Neutrophil (primary cell): Measurements from ENCODE around the gene HIKESHI.

Experiments
- H3K27ac ChIP-seq: fragments of 200-600 bp; sonication (generic); 2 replicates; pipeline ENCODE4 v1.5.1; 2016; ENCODE audit warnings: mild to moderate bottlenecking, moderate library complexity
- H3K27me3 ChIP-seq: fragments of 200-600 bp; sonication (generic); 2 replicates; pipeline ENCODE4 v1.6.0; 2016; ENCODE audit warnings: mild to moderate bottlenecking
- H3K36me3 ChIP-seq: fragments of 200-600 bp; sonication (generic); 2 replicates; pipeline ENCODE4 v1.5.1; 2017
- H3K4me1 ChIP-seq, 2 experiments: fragments of 200-600 bp in 1 of 2; sonication (generic) in 1 of 2; 1 replicate in 1 of 2; 2 replicates in 1 of 2; pipeline versions ENCODE4 v1.5.1 to v1.6.1; 2013 to 2016; ENCODE audit warnings: low read depth in 1 of 2, low read length in 1 of 2, mild to moderate bottlenecking in 1 of 2, moderate library complexity in 1 of 2; ENCODE audit not compliant: control insufficient read depth in 1 of 2, insufficient read depth in 1 of 2
- H3K4me3 ChIP-seq, 2 experiments: fragments of 200-600 bp in 1 of 2; sonication (generic) in 1 of 2; 1 replicate in 1 of 2; 2 replicates in 1 of 2; pipeline ENCODE4 v1.5.1; 2013 to 2016; ENCODE audit warnings: low read depth in 1 of 2, low read length in 1 of 2, mild to moderate bottlenecking in 1 of 2, moderate library complexity in 1 of 2
- H3K9me3 ChIP-seq: fragments of 200-600 bp; sonication (generic); 2 replicates; pipeline ENCODE4 v1.5.1; 2016
- TF ChIP-seq, protein P1 (sequence below): fragments of 200-600 bp; sonication (generic); IDR thresholded peaks from 2 replicates; pipeline ENCODE4 v1.5.1; 2016; ENCODE audit warnings: antibody characterized with exemption

The HIKESHI gene

GRCh38 chr11:86274999-86275398, 27.0 kb upstream of the HIKESHI start:
- H3K4me1 ChIP-seq: peaks cover 9 to 10% of the 10 kb centered on the region in 2 experiments
- H3K4me3 ChIP-seq: no peak overlapping the region
- no peaks in the 10 kb centered on the region for H3K9me3 ChIP-seq
- no peak overlapping the region for H3K27ac ChIP-seq
- H3K36me3 ChIP-seq: peaks cover 14% of the 10 kb centered on the region
- TF ChIP-seq, protein P1, sequence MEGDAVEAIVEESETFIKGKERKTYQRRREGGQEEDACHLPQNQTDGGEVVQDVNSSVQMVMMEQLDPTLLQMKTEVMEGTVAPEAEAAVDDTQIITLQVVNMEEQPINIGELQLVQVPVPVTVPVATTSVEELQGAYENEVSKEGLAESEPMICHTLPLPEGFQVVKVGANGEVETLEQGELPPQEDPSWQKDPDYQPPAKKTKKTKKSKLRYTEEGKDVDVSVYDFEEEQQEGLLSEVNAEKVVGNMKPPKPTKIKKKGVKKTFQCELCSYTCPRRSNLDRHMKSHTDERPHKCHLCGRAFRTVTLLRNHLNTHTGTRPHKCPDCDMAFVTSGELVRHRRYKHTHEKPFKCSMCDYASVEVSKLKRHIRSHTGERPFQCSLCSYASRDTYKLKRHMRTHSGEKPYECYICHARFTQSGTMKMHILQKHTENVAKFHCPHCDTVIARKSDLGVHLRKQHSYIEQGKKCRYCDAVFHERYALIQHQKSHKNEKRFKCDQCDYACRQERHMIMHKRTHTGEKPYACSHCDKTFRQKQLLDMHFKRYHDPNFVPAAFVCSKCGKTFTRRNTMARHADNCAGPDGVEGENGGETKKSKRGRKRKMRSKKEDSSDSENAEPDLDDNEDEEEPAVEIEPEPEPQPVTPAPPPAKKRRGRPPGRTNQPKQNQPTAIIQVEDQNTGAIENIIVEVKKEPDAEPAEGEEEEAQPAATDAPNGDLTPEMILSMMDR: no peak
- no peaks in the 10 kb centered on the region for H3K27me3 ChIP-seq

DNA sequence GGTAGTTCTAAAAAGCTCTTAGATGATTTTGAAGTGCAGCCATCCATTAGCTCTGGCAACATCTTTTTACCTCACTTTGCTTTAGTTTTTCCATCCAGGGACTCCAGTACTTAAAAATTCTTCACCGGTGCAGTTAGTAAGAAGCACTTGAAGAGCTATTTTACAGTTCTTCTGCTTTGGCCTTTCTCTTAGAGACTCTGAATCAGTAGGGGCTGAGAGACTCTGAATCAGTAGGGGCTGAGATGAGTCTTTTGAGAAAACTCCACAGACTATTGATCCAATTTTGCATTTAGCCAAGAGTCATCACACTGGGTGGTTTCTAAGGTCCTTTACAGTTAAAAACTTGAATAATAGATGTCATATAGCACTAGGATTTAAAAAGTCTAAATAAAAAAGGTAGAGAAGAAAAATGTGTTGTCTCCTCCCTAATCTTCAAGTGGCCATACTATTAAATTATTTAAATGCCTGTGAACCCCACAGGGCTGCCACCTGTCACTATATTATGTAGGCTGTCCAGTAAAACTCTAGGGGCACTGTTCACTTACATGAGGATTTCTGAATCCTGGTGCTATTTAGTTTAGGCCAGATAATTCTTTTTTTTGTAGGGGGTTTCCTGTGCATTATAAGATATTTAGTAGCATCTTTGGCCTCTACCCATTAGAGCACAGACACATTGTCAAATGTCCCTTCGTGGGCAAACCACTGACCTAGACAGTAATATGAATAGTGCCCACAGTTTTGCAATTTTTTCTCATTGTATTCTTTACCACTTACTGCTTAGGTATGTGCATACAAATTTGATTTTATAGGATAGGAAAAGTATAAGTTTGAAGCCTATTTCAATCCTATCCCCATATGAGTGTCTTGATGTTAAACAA, 26.3 kb upstream of the HIKESHI start:
- Histone ChIP-seq H3K27ac (no peak overlapping the region), H3K27me3 (no peaks in the 10 kb centered on the region), H3K9me3 (no peaks in the 10 kb centered on the region), H3K4me3 (no peak overlapping the region), H3K4me1 (peaks cover 17% of the 10 kb centered on the region in 2 experiments), H3K36me3 (peaks cover 14% of the 10 kb centered on the region)
- TF ChIP-seq, protein P1: no peak

- Histone ChIP-seq H3K4me3 (no peak overlapping the region), H3K4me1 (peaks cover 18 to 19% of the 10 kb centered on the region in 2 experiments), H3K9me3 (no peaks in the 10 kb centered on the region), H3K36me3 (peaks cover 14% of the 10 kb centered on the region), H3K27ac (no peak overlapping the region), H3K27me3 (no peaks in the 10 kb centered on the region)
- TF ChIP-seq, protein P1: no peak
These were observed 24.3 kb upstream of the HIKESHI start for GRCh38 chr11:86277741-86278140.

DNA sequence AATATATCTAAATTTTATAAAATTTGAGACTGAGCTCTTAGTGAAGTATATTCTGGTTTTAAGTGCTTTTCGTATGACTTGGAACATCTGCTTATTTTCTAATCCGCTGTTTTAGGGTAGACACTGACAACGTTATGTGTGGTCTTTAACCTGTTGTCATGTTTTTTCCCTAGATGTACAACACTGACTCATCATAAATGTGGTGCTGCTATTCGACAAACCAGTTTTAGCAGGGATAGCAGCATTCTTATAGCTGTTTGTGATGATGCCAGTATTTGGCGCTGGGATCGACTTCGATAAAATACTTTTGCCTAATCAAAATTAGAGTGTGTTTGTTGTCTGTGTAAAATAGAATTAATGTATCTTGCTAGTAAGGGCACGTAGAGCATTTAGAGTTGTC, 23.8 kb upstream of the HIKESHI start:
- Histone ChIP-seq H3K27ac (no peak overlapping the region), H3K36me3 (peaks cover 14% of the 10 kb centered on the region), H3K4me1 (peaks cover 18 to 19% of the 10 kb centered on the region in 2 experiments), H3K27me3 (no peaks in the 10 kb centered on the region), H3K9me3 (no peaks in the 10 kb centered on the region), H3K4me3 (no peak overlapping the region)
- TF ChIP-seq, protein P1: no peak

GRCh38 chr11:86279747-86280146, 22.3 kb upstream of the HIKESHI start:
- Histone ChIP-seq H3K27ac (peak overlapping the region; percentile 70), H3K27me3 (no peaks in the 10 kb centered on the region), H3K4me3 (no peak overlapping the region), H3K4me1 (peaks cover 18 to 19% of the 10 kb centered on the region in 2 experiments), H3K9me3 (no peaks in the 10 kb centered on the region), H3K36me3 (peaks cover 24% of the 10 kb centered on the region)
- TF ChIP-seq, protein P1: no peak
